ENCODE measurements around the gene NEK5.
"Not testable (repeated sequence)": the region's sequence is repeated elsewhere in the genome, so short reads cannot be mapped to it uniquely, and the experiment has no call there.

Gene NEK5

GRCh38 chr13:52137489-52137888 is 8.6 kb upstream of the NEK5 start:
- no peak for DNase-seq

GRCh38 chr13:52136763-52137162 is 7.9 kb upstream of the NEK5 start:
- no peak for DNase-seq

GRCh38 chr13:52130641-52131040 is 1.8 kb upstream of the NEK5 start:
- DNase-seq, result no peak

GRCh38 chr13:52127783-52128702 is 830 bp downstream of the NEK5 start:
- DNase-seq, result no peak

- DNase-seq, result no peak
These were observed 1.5 kb downstream of the NEK5 start for GRCh38 chr13:52127378-52127777.

- no peak for DNase-seq
These were observed 3.3 kb downstream of the NEK5 start for GRCh38 chr13:52125547-52125946.

- no peak for DNase-seq
These were observed 10.3 kb downstream of the NEK5 start for GRCh38 chr13:52118595-52118994.

- DNase-seq, result no peak
These were observed 10.8 kb downstream of the NEK5 start for GRCh38 chr13:52118095-52118494.

GRCh38 chr13:52112591-52112990 is 16.3 kb downstream of the NEK5 start:
- no peak for DNase-seq

- DNase-seq, result no peak
These were observed 19.7 kb downstream of the NEK5 start for GRCh38 chr13:52109116-52109670.

GRCh38 chr13:52105841-52106240 is 23.0 kb downstream of the NEK5 start:
- DNase-seq, result no peak

- DNase-seq, result no peak
These were observed 24.2 kb downstream of the NEK5 start for GRCh38 chr13:52104624-52105023.

- no peak for DNase-seq
These were observed 25.5 kb downstream of the NEK5 start for GRCh38 chr13:52103386-52103785.

GRCh38 chr13:52102423-52102822 is 26.4 kb downstream of the NEK5 start:
- DNase-seq, result not testable (repeated sequence)

GRCh38 chr13:52097197-52097596 is 31.7 kb downstream of the NEK5 start:
- DNase-seq, result no peak

- no peak for DNase-seq
These were observed 32.1 kb downstream of the NEK5 start for GRCh38 chr13:52096748-52097147.

GRCh38 chr13:52096062-52096461 is 32.8 kb downstream of the NEK5 start:
- DNase-seq, result no peak

GRCh38 chr13:52092087-52092486 is 36.8 kb downstream of the NEK5 start:
- no peak for DNase-seq

- no peak for DNase-seq
These were observed 37.4 kb downstream of the NEK5 start for GRCh38 chr13:52091473-52091872.

- DNase-seq, result no peak
These were observed 43.5 kb downstream of the NEK5 start for GRCh38 chr13:52085421-52085820.

GRCh38 chr13:52084981-52085380 is 43.9 kb downstream of the NEK5 start:
- not testable (repeated sequence) for DNase-seq

- no peak for DNase-seq
These were observed 46.3 kb downstream of the NEK5 start for GRCh38 chr13:52082601-52083000.

- not testable (repeated sequence) for DNase-seq
These were observed 49.0 kb downstream of the NEK5 start for GRCh38 chr13:52079891-52080290.

GRCh38 chr13:52070929-52071523 is 57.8 kb downstream of the NEK5 start:
- no peak for DNase-seq
